GM18870 (cell line): ENCODE data around the gene ATRN.

Source experiments
- ATAC-seq: cut with Tn5 transposase; IDR thresholded peaks from one replicate; pipeline ENCODE4 v1.9.1; 2021; ENCODE audit warnings: moderate library complexity; ENCODE audit not compliant: unreplicated experiment

Gene ATRN

GRCh38 chr20:3654326-3655130 lies 183.7 kb downstream of the ATRN start:
- ATAC-seq = no peak

GRCh38 chr20:3655131-3655405 lies 184.2 kb downstream of the ATRN start:
- no peak for ATAC-seq

GRCh38 chr20:3658019-3658715 lies 187.3 kb downstream of the ATRN start:
- ATAC-seq = no peak

- peak; percentile 93 for ATAC-seq
These were observed 188.1 kb downstream of the ATRN start for GRCh38 chr20:3658716-3659491.

GRCh38 chr20:3659492-3660261 lies 188.9 kb downstream of the ATRN start:
- no peak for ATAC-seq

- no peak for ATAC-seq
These were observed 189.6 kb downstream of the ATRN start for GRCh38 chr20:3660262-3661059.

GRCh38 chr20:3661060-3661813 lies 190.4 kb downstream of the ATRN start:
- no peak for ATAC-seq

- ATAC-seq = no peak
These were observed 191.2 kb downstream of the ATRN start for GRCh38 chr20:3661814-3662665.

GRCh38 chr20:3663031-3663701 lies 192.3 kb downstream of the ATRN start, which contains the start of gene GFRA4:
GFRA4 (minus strand) TSS chr20:3663399; CDS start chr20:3663399, 0 bp downstream.
- ATAC-seq = no peak

- ATAC-seq = no peak
These were observed 193.0 kb downstream of the ATRN start for GRCh38 chr20:3663858-3664257.

- no peak for ATAC-seq
These were observed 196.7 kb downstream of the ATRN start for GRCh38 chr20:3667434-3668037.

- ATAC-seq = no peak
These were observed 199.0 kb downstream of the ATRN start for GRCh38 chr20:3669710-3670367.

- no peak for ATAC-seq
These were observed 199.7 kb downstream of the ATRN start for GRCh38 chr20:3670511-3670910.

GRCh38 chr20:3670945-3671344 lies 200.1 kb downstream of the ATRN start:
- no peak for ATAC-seq

- ATAC-seq = no peak
These were observed 201.2 kb downstream of the ATRN start for GRCh38 chr20:3671986-3672546.

GRCh38 chr20:3672547-3673171 lies 201.8 kb downstream of the ATRN start:
- ATAC-seq = no peak
